SKM-1 (cell line): Measurements from ENCODE around the gene RNASEH1.

Experiments
- DNase-seq: peaks from one replicate; lab custom pipeline; 2025; ENCODE audit not compliant: unreplicated experiment; lab: John Stamatoyannopoulos, UW

RNASEH1 gene

GRCh38 chr2:3558205-3559014 is at the start of gene RNASEH1:
Gene RNASEH1 (minus strand): TSS chr2:3558333. CDS start chr2:3558260, 73 bp downstream.
- peak; percentile 86 for DNase-seq

GRCh38 chr2:3606370-3607201 is 48.5 kb upstream of the RNASEH1 start:
- DNase-seq: no peak

- no peak for DNase-seq
Measured at GRCh38 chr2:3606028-3606369, 47.9 kb upstream of the RNASEH1 start.

GRCh38 chr2:3604991-3605961 is 47.1 kb upstream of the RNASEH1 start:
- peak; percentile 26 for DNase-seq

- no peak for DNase-seq
Measured at GRCh38 chr2:3604207-3604877, 46.2 kb upstream of the RNASEH1 start.

- DNase-seq: no peak
Measured at GRCh38 chr2:3603536-3604206, 45.5 kb upstream of the RNASEH1 start.

GRCh38 chr2:3602553-3603339 is 44.6 kb upstream of the RNASEH1 start:
- DNase-seq: no peak

GRCh38 chr2:3601561-3602271 is 43.6 kb upstream of the RNASEH1 start:
- DNase-seq: no peak

- DNase-seq: no peak
Measured at GRCh38 chr2:3600256-3600855, 42.2 kb upstream of the RNASEH1 start.

GRCh38 chr2:3598912-3599854 is 41.0 kb upstream of the RNASEH1 start:
- DNase-seq: peak; percentile 23

- DNase-seq: no peak
Measured at GRCh38 chr2:3598197-3598910, 40.2 kb upstream of the RNASEH1 start.

- DNase-seq: no peak
Measured at GRCh38 chr2:3597567-3597966, 39.4 kb upstream of the RNASEH1 start.

- DNase-seq: no peak
Measured at GRCh38 chr2:3596901-3597417, 38.8 kb upstream of the RNASEH1 start.

GRCh38 chr2:3595985-3596384 is 37.9 kb upstream of the RNASEH1 start:
- no peak for DNase-seq

- no peak for DNase-seq
Measured at GRCh38 chr2:3595404-3595803, 37.3 kb upstream of the RNASEH1 start.
